Epidermal melanocyte (primary cell): ENCODE measurements around the gene KHNYN.

Source experiments
- DNase-seq: peaks from one replicate; pipeline ENCODE4 v3.0.0; 2011; ENCODE audit warnings: low spot score; ENCODE audit not compliant: insufficient read length

The KHNYN gene

GRCh38 chr14:24422261-24422660 lies 7.5 kb upstream of the KHNYN start:
- no peak for DNase-seq

GRCh38 chr14:24422694-24423601 lies 6.8 kb upstream of the KHNYN start:
- DNase-seq = no peak

- DNase-seq = peak; percentile 37
Measured at GRCh38 chr14:24425704-24426103, 4.0 kb upstream of the KHNYN start.

- DNase-seq = no peak
Measured at GRCh38 chr14:24426150-24426911, 3.4 kb upstream of the KHNYN start.

GRCh38 chr14:24426912-24427536 lies 2.7 kb upstream of the KHNYN start:
- DNase-seq = no peak

- no peak for DNase-seq
Measured at GRCh38 chr14:24427537-24428508, 1.9 kb upstream of the KHNYN start.

- no peak for DNase-seq
Measured at GRCh38 chr14:24428628-24429394, 943 bp upstream of the KHNYN start.

- peak; percentile 73 for DNase-seq
Measured at GRCh38 chr14:24430143-24430681, 458 bp downstream of the KHNYN start.

GRCh38 chr14:24430682-24431568 lies 1.2 kb downstream of the KHNYN start:
- DNase-seq = no peak

GRCh38 chr14:24431569-24432258 lies 2.0 kb downstream of the KHNYN start:
- DNase-seq = peak; percentile 86

GRCh38 chr14:24432259-24433131 lies 2.7 kb downstream of the KHNYN start:
- DNase-seq = no peak

GRCh38 chr14:24434036-24434435 lies 4.3 kb downstream of the KHNYN start:
- DNase-seq = no peak

- no peak for DNase-seq
Measured at GRCh38 chr14:24434676-24435075, 4.9 kb downstream of the KHNYN start.

- no peak for DNase-seq
Measured at GRCh38 chr14:24435192-24435810, 5.5 kb downstream of the KHNYN start.

- DNase-seq = no peak
Measured at GRCh38 chr14:24435998-24436354, 6.2 kb downstream of the KHNYN start.

- peak; percentile 44 for DNase-seq
Measured at GRCh38 chr14:24436355-24437019, 6.7 kb downstream of the KHNYN start.
